ENCODE measurements around the gene CRELD2. TPM values are rescaled to one million over a fixed set of nuclear protein-coding genes. Genes with fewer than 3 reads are reported as not detected.
A peak's percentile ranks its signal among the peaks of the same experiment; 100 is the strongest.

Gene CRELD2
- total RNA-seq, 1 donor = 13.6 TPM

DNA sequence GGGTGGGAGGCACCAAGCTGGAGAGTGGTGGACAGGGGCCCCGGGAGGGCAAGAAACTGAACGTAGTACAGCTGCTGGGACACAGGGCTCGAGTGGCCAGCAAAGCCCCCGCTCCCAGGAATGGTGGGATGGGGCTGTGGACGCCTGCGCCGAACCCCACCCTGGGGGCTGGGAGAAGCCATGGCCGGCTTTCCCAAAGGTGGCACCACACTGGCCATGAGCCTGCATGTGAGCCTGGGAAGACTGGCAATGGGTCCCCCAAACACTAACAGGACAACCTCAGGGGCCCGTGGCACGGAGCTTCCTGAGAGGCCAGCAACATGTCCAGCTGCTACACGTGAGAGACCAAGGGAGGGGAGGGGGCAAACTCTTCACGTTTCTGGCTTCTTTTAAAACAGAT, 4.2 kb upstream of the CRELD2 start:
- H3K27me3 ChIP-seq (ENCODE audit: insufficient read depth, low read length) = no peaks in the 10 kb centered on the region
- no peak overlapping the region for H3K4me3 ChIP-seq (ENCODE audit: low read length)
- peaks cover 16% of the 10 kb centered on the region for H3K4me1 ChIP-seq (ENCODE audit: insufficient read depth, low read length)
- no peaks in the 10 kb centered on the region for H3K9me3 ChIP-seq (ENCODE audit: low read depth, low read length)

DNA sequence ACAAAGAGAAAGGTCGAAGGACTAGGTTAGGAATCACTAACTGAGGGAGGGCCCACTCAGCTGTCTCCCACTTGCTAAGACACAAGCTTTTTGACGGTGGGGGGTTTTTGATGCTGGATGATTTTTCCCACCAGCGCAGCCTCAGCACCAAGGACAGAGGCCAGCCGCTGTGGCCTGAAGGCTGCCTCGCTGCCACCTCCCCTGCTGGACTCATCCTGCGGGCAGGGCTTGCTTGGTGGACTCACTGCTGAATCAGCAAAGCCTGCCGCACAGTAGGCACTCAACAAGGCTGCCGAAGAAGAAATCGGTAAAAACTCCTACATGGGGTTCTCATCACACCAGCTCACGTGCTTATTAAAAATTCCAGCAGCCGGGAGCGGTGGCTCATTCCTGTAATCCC, 2.8 kb upstream of the CRELD2 start:
- Histone ChIP-seq H3K27me3 (ENCODE audit: insufficient read depth, low read length) (no peaks in the 10 kb centered on the region), H3K4me1 (ENCODE audit: insufficient read depth, low read length) (peaks cover 21% of the 10 kb centered on the region), H3K4me3 (ENCODE audit: low read length) (no peak overlapping the region), H3K9me3 (ENCODE audit: low read depth, low read length) (no peaks in the 10 kb centered on the region)

DNA sequence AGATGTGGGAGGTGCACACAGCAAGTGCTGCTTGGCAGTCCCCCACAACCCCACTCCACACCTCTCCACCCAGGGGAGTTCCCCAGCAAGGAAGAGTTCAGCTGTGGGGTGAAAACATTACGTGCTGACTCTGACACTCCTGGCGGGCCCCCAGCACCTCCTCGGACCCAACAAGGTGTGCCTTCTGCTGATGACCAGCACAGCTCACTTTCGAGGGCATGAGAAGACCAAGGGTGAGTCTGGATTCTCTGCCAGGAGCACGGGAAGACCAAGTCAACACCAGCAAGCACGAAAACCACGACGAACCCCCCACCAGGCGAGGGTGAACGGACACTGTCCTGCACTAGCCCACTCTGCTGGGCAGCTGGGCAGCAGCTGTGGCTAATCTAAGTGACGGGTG, 1.6 kb upstream of the CRELD2 start:
- peaks cover 21% of the 10 kb centered on the region for H3K4me1 ChIP-seq (ENCODE audit: insufficient read depth, low read length)
- H3K4me3 ChIP-seq (ENCODE audit: low read length) = no peak overlapping the region
- no peaks in the 10 kb centered on the region for H3K27me3 ChIP-seq (ENCODE audit: insufficient read depth, low read length)
- no peaks in the 10 kb centered on the region for H3K9me3 ChIP-seq (ENCODE audit: low read depth, low read length)

DNA sequence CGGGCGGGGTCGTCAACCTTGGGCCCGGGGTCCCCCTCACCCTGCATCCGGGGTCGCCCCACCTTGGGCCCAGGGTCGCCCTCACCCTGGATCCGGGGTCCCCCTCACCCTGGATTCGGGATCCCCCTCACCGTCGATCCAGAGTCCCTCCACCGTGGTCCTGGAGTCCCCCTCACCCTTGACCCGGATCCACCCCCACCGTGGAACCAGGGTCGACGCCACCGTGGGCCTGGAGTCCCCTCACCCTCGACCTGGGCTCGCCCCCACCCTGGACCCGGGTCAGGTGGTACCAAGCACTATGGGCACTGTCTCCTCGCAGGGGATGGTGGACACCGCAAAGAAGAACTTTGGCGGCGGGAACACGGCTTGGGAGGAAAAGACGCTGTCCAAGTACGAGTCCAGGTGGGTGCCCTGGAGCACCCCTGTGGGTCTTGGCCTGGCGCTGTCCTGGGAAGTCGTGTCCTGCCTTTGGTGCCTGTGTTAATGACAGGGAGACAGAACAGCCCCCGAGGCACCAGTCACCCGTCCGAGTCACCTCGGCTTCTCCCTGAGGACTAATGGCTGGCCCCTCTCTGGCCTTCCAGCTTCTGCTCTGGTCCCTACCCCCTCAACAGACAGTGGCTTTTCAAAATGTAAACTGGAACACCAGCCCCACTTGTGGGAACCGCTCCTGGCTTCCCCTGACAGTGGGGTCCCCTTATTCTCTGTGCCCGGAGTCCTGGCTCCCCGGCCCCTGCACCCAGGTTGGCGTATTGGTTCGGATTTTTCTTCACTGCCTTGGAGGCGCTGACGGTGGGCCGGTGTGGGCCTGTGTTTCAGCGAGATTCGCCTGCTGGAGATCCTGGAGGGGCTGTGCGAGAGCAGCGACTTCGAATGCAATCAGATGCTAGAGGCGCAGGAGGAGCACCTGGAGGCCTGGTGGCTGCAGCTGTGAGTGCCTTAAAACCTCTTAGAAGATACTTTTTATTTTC, 762 bp downstream of the CRELD2 start:
- H3K4me1 ChIP-seq (ENCODE audit: insufficient read depth, low read length) = peaks cover 21% of the 10 kb centered on the region
- no peaks in the 10 kb centered on the region for H3K9me3 ChIP-seq (ENCODE audit: low read depth, low read length)
- peak overlapping the region; percentile 79 for H3K4me3 ChIP-seq (ENCODE audit: low read length)
- no peaks in the 10 kb centered on the region for H3K27me3 ChIP-seq (ENCODE audit: insufficient read depth, low read length)

DNA sequence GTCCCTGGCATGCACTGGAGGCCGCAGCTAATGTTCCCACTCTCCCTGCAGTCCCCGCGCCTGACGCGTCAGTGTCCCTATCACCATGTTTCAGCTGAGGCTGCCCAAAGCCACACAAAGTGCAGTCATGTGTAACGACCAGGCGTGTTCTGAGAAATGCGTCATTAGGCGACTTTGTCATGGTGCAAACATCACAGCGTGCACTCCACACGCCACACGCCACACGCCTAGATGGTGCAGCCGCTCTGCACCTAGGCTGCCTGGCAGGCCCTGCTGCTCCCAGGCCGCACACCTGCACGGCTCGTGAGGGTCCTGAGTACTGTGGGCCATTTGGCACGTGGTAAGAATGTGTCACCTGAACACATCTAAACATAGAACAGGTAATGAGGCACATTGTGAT, 2.4 kb downstream of the CRELD2 start:
- H3K4me1 ChIP-seq (ENCODE audit: insufficient read depth, low read length) = peaks cover 31% of the 10 kb centered on the region
- H3K27me3 ChIP-seq (ENCODE audit: insufficient read depth, low read length) = no peaks in the 10 kb centered on the region
- H3K4me3 ChIP-seq (ENCODE audit: low read length) = no peak overlapping the region
- no peaks in the 10 kb centered on the region for H3K9me3 ChIP-seq (ENCODE audit: low read depth, low read length)

DNA sequence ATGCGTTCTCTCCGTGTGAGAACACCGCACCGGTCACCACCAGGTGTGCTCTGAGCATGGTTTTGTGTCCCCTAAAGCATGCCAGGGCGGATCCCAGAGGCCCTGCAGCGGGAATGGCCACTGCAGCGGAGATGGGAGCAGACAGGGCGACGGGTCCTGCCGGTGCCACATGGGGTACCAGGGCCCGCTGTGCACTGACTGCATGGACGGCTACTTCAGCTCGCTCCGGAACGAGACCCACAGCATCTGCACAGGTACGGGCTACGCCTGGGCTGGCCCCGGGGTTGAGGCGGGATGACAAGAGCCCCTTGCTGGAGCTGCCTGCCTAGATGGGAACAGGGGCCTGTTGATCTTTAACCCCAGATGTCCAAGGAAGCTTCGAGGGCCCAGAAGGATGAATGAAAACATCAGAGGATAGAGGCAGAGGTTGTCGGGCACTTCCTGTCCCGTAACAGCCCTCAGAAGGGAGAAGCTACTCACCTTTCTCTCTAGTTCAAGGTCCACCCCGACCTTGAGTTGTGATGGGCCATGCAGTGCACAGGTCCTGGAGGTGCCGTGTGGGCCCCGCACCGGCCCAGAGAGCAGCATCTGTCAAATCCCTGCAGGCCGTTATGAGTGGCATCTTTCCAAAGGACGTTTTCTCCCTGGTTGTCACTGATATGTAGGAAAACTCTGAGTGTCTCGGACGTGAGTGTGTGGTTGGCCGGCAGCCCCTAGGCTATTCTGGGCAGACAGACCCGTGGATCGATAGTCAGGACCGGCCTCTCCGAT, 3.3 kb downstream of the CRELD2 start:
- H3K4me1 ChIP-seq (ENCODE audit: insufficient read depth, low read length) = peaks cover 36% of the 10 kb centered on the region

DNA sequence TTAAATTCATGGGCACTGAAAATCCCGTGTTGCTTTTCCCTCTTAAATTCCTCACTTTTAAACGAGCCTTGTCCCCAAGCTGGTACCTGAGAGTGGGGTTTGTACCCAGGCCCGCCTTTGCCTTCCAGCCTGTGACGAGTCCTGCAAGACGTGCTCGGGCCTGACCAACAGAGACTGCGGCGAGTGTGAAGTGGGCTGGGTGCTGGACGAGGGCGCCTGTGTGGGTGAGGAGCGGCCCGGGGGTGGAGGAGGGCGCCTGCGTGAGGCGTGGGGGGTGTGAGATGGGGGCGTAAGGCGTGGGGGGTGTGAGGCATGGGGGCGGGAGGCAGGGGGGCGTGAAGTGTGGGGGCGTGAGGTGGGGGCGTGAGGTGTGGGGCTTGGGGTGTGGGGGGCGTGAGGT, 4.0 kb downstream of the CRELD2 start:
- no peaks in the 10 kb centered on the region for H3K27me3 ChIP-seq (ENCODE audit: insufficient read depth, low read length)
- H3K4me3 ChIP-seq (ENCODE audit: low read length) = no peak overlapping the region
- H3K9me3 ChIP-seq (ENCODE audit: low read depth, low read length) = no peaks in the 10 kb centered on the region
- peaks cover 30% of the 10 kb centered on the region for H3K4me1 ChIP-seq (ENCODE audit: insufficient read depth, low read length)

More for the DNA sequence above, 3.3 kb downstream of the CRELD2 start:
- Histone ChIP-seq H3K27me3 (ENCODE audit: insufficient read depth, low read length) (no peaks in the 10 kb centered on the region), H3K4me3 (ENCODE audit: low read length) (no peak overlapping the region), H3K9me3 (ENCODE audit: low read depth, low read length) (no peaks in the 10 kb centered on the region)

DNA sequence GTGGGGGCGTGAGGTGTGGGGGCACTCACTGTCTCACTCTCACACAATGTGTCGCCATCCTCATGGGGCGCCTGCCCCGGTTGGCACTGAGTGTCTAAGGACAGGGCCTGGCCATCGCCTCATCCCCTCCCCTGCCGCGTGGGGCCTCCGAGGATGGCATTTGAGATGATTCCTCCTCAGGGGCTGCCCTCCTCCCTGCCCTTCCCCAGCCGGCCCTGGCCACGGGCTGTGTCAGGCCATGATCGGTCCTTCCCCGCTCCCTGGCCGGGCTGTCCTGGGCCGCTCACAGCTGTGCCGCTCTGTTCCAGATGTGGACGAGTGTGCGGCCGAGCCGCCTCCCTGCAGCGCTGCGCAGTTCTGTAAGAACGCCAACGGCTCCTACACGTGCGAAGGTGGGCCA, 4.5 kb downstream of the CRELD2 start:
- Histone ChIP-seq H3K9me3 (ENCODE audit: low read depth, low read length) (no peaks in the 10 kb centered on the region), H3K4me1 (ENCODE audit: insufficient read depth, low read length) (peaks cover 26% of the 10 kb centered on the region), H3K4me3 (ENCODE audit: low read length) (no peak overlapping the region), H3K27me3 (ENCODE audit: insufficient read depth, low read length) (no peaks in the 10 kb centered on the region)

DNA sequence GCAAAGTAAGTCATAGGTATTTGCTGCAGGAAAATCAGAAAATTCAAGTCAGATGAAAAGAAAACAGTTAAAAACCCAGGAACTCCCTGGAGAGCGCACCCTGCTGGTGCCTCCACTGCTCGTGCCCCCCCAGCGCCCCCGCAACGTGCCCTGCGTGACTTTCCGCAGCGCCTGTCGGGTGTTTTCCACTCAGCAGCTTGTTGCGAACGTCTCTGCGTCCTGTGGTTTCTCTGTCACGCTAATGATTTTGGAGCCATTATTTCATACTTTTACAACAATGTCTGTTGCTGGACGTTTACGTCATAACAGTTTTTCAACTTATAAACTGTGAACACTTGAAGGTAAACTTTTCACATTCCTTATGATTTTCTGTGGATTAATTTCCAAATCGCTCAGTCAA, 5.0 kb downstream of the CRELD2 start:
- Histone ChIP-seq H3K27me3 (ENCODE audit: insufficient read depth, low read length) (no peaks in the 10 kb centered on the region), H3K4me1 (ENCODE audit: insufficient read depth, low read length) (peaks cover 25% of the 10 kb centered on the region), H3K9me3 (ENCODE audit: low read depth, low read length) (no peaks in the 10 kb centered on the region), H3K4me3 (ENCODE audit: low read length) (no peak overlapping the region)

DNA sequence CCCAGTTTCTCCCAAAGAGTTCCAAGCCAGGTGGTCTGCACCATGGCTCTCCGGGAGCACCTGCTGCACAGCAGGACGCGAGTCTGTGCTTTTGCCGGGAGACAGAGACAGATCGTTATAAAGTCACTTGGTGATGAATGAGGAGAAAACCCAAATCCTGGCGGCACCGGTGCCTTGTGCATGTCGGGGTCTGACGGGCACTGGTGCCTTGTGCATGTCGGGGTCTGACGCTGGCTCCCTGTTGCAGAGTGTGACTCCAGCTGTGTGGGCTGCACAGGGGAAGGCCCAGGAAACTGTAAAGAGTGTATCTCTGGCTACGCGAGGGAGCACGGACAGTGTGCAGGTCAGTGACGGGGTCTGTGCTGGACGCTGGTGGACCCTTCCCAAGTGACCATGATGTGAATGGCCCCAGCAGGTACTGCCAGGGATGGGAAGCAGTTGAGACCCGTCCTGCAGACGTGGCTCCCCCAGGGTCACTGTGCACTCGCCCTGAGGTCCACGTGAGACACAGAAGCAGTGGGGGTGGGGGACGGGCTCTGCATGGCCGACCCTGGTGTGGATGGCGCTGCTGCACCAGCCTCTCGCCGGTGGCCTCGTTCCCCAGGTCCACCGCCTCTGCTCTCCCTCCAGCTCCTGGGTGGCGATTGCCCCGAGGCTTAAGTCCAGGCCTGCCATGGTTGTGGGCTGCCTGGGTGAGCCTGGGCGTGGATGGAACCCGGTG, 5.8 kb downstream of the CRELD2 start:
- H3K9me3 ChIP-seq (ENCODE audit: low read depth, low read length) = no peaks in the 10 kb centered on the region
- H3K4me1 ChIP-seq (ENCODE audit: insufficient read depth, low read length) = peaks cover 20% of the 10 kb centered on the region
- H3K4me3 ChIP-seq (ENCODE audit: low read length) = no peak overlapping the region
- H3K27me3 ChIP-seq (ENCODE audit: insufficient read depth, low read length) = no peaks in the 10 kb centered on the region

DNA sequence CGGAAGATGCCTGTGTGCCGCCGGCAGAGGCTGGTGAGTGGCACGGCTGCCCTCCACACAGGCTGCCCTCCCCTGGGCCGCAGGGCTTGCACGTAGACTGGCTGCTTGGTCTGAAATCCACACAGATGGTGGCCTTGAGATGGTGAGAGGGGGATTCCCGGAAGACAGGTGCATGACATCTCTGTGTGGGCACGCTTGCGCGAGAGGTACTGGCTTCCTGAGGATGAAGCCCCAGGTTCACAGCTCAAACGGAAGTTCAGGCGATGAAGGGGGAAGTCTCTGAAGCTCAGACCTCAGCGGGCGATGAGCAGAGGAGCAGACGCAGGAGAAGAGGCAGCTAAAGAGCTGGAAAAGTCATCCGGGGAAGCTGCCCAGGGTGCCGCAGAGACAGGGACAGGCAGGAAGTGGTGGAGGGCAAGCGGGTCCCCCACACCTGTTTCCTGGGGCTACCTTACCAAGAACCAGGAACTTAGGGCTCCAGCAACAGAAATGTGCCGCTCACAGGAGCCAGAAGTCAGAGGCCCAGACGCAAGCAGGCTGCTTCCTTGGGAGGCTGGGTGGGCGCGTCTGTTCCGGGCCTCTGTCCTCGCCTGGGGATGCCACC, 7.2 kb downstream of the CRELD2 start:
- Histone ChIP-seq H3K9me3 (ENCODE audit: low read depth, low read length) (no peaks in the 10 kb centered on the region), H3K4me3 (ENCODE audit: low read length) (peak overlapping the region; percentile 16), H3K27me3 (ENCODE audit: insufficient read depth, low read length) (no peaks in the 10 kb centered on the region), H3K4me1 (ENCODE audit: insufficient read depth, low read length) (peaks cover 26% of the 10 kb centered on the region)

DNA sequence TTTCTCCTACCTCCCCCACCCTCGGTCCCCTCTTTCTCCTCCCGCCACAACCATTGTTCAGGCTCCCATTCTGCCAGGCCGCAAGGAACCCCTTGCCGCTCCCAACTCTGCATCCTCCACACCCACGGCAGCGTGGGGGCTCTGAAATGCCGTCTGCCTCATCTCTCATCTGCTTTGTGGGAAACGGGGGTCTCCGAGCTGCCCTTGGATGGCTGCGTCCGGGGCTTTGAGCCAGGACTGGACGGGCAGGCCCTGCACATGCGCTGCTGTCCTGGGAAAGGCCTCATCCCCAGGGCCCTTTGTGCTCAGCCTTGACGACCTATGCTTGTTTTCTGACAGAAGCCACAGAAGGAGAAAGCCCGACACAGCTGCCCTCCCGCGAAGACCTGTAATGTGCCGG, 8.5 kb downstream of the CRELD2 start:
- Histone ChIP-seq H3K4me1 (ENCODE audit: insufficient read depth, low read length) (peaks cover 39% of the 10 kb centered on the region), H3K4me3 (ENCODE audit: low read length) (no peak overlapping the region), H3K9me3 (ENCODE audit: low read depth, low read length) (no peaks in the 10 kb centered on the region), H3K27me3 (ENCODE audit: insufficient read depth, low read length) (no peaks in the 10 kb centered on the region)

DNA sequence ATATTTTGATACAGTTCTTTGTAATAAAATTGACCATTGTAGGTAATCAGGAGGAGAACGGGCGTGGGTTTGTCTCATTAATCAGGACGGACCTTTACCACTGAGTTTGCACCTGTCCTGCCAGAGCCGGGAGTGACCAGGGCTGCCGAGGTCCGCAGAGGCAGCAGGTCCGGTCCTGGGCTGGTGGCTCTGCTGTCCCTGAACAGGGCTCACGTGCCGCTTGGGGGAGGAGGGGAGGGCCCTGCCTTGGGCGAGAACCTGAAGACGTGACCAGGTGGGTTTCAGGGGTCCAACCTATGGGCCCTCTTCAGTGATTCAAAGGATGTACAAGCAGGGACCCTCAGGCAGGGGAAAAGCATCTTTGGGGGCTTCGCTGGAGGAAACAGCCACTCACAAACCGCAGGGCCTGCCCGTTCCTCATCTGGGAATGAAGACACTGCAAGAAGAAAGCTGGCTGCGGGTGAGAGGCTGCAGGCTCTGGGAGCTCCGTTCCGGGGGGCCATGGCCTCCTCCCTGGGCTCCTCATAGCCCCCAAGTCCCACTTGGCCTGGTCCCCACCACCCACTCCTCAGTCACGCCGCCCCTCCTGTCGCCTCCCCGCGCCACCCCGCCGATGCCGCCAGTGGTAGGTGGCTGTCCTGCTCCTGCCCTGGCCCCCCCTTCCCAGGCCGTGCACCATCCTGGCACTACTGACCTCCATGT, 9.2 kb downstream of the CRELD2 start:
- H3K4me1 ChIP-seq (ENCODE audit: insufficient read depth, low read length) = peaks cover 41% of the 10 kb centered on the region

DNA sequence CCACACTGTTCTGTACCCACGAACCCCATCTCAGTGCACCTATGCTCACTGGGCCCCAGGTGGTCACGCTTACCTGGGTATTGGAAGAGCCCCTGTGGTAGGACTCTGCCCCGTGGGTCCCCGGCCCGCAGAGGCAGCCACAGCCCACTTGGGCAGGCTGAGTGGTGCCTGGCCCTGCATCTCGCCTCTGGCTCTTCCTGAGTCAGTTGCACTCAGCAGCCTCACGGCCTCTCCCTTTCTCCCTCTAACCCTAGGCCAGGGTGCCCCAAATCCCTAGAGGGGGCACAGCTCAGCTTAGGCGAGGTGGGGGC, 9.7 kb downstream of the CRELD2 start:
- Histone ChIP-seq H3K27me3 (ENCODE audit: insufficient read depth, low read length) (no peaks in the 10 kb centered on the region), H3K9me3 (ENCODE audit: low read depth, low read length) (no peaks in the 10 kb centered on the region), H3K4me1 (ENCODE audit: insufficient read depth, low read length) (peaks cover 46% of the 10 kb centered on the region), H3K4me3 (ENCODE audit: low read length) (no peak overlapping the region)

More for the DNA sequence above, 9.2 kb downstream of the CRELD2 start:
- no peaks in the 10 kb centered on the region for H3K9me3 ChIP-seq (ENCODE audit: low read depth, low read length)
- no peak overlapping the region for H3K4me3 ChIP-seq (ENCODE audit: low read length)
- H3K27me3 ChIP-seq (ENCODE audit: insufficient read depth, low read length) = no peaks in the 10 kb centered on the region

Measured in mononuclear cell (primary cell).